ENCODE measurements around the gene SGO2.
"Not testable (repeated sequence)": the region's sequence is repeated elsewhere in the genome, so short reads cannot be mapped to it uniquely, and the experiment has no call there.

Gene SGO2

DNA sequence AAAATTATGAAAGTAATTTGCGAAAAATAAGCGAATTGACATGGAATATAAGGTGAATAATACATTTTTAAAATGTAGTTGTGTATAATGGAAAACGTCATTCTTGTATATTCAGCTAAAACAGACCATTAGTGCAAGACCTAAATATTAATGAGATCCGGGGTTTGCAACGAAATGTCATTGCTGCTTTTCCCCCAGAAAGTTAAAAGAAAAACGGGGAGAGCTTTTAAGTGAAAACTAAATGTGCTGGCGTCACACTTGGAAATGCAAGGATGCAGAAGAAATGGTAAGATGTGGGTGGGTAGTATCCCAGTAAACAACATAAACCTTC lies 491 bp upstream of the SGO2 start:
- no peak for DNase-seq

DNA sequence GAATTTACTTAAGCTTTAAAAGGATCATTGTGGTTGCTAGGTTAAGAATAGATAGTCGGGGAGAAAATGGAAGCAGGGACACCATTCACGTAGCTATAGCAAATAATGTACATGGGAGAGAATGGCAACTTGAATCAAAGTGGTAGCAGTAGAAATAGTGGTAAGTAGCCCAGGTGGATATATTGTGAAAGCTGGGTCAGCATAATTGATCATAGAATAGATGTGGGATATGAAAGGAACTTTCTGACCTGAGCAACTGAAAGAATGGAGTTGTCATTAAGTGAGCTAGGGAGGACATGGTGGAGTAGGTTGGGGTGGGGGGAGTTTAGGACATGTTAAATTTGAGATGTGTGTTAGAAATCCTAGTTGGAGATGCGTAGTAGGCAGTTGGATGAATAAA lies 2.2 kb downstream of the SGO2 start:
- no peak for DNase-seq

DNA sequence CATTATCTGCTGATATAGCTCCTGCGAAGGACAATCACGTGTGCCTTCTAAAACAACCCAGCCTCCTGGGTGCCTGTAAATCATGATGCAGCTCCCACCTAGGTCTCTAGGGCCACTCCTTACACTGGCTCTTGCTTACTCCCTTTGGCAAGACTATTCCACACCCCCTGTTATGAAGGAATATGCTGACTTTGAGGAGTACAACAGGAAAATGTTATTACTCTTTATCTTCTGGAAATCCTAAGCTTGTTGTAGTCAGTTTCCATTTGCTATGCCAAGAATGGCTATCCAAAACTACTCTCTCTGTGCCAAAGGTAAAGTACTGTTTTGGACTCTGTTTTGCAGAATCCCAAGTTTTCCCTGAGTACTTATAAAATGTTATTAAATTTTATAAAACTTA lies 7.7 kb downstream of the SGO2 start:
- DNase-seq = no peak

DNA sequence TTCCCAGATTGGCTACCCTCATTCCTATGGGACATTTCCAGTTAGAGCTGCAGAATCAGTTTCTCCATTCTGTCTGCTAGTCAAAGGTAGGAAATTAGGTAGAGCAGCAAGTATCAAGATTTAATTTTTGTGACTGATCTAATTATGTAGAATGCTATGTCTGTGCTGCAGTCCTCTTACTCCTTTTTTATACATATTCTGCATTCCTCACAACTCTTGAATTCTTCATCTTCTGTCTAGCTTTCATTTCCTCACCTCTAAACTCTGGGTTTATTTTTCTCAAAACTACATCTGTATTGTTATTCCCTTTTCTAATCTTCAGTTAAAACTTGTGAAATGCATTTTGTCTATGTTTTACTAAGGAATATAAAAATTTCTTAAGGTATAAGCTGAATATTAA lies 8.6 kb downstream of the SGO2 start:
- no peak for DNase-seq

DNA sequence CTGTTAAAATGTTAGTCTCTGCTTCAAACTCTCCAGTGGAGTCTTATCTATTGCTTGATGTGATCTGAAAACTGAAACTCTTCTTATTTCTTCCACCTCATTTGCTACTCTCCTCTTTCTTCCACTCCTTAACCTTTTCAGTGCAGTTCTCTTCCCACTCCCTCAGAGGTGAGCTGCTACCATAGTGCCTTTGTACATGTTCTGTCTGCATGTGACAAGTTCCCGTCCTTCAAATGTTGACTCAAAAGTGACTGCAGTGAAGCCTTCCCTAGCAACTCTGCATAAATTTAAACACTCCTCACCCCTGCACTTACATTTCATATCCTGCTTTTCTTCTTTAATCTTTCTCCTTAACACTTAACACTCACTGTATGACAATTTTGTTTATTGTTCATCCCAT lies 12.1 kb downstream of the SGO2 start:
- no peak for DNase-seq

DNA sequence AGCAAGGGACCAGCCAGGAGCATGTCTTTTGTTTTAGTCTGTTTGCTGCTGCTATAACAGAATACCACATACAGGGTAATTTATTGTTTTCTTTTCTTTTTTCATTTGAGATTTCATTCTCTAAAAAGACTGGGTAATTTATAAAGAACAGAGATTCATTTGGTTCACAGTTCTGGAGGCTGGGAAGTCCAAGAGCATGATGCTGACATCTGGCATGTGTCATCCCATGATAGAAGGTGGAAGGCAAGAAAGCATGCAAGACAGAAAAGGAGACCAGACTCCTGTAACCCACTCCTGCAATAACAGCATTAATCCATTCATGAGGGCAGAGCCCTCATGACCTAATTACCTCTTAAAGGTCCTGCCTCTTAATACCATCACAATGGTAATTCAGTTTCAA lies 14.8 kb downstream of the SGO2 start:
- no peak for DNase-seq

DNA sequence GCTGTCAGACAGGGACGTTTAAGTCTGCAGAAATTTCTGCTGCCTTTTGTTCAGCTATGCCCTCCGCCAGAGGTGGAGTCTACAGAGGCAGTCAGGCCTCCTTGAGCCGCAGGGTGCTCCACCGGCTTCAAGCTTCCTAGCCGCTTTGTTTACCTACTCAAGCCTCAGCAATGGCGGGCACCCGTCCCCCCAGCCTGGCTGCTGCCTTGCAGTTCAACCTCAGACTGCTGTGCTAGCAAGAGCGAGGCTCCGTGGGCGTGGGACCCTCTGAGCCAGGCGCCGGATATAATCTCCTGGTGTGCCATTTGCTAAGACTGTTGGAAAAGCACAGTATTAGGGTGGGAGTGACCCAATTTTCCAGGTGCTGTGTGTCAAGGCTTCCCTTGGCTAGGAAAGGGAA lies 40.6 kb downstream of the SGO2 start:
- not testable (repeated sequence) for DNase-seq

DNA sequence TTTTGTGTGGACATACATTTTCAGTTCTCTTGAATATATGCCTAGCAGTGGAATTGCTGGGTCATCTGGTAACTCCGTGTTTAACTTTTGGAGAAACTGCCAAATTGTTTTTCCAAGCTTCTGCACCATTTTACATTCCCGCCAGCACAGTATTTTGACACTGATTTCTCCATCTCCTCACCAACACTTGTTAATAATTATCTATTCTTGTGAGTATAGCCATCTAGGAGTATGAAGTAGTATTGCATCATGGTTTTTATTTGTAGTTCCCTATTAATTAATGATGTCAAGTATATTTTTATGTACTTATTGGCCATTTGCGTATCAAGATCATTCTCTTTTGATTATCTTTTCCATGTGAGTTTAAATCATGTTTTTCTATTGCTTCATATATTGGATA lies 41.9 kb downstream of the SGO2 start:
- no peak for DNase-seq

DNA sequence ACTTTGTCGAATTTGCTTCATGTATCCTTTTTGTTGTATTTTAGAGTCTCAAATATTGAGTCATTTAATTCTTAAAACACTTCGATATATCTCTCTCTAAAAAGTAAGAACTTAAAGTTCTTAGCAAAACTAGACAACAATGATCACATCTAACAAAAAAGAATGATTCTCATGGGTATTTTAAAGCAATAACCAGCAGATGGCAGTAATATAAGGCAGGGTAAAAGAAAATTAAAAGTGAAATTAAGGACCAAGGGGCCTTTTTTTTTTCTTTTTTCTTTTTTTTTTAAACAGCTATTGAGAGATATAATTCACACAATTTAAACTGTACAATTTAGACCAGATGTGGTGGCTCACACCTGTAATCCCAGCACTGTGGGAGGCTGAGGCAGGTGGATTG lies 50.0 kb downstream of the SGO2 start:
- no peak for DNase-seq

DNA sequence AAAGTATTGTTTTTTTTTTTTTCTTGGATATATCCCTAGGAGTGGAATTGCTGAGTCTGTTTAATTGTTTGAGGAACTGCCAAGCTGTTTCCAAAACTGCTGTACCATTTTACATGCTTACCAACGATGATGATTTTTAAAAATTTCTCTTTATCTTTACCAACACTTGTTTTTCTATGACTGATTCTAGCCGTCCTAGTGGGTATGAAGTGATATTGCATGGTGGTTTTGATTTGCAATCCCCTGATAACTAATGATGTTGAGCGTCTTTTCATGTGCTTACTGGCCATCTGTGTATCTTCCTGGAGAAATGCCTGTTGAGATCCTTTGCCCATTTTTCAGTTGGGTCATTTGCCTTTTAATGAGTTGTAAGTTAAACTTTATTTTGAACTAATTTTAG lies 51.0 kb downstream of the SGO2 start:
- no peak for DNase-seq

DNA sequence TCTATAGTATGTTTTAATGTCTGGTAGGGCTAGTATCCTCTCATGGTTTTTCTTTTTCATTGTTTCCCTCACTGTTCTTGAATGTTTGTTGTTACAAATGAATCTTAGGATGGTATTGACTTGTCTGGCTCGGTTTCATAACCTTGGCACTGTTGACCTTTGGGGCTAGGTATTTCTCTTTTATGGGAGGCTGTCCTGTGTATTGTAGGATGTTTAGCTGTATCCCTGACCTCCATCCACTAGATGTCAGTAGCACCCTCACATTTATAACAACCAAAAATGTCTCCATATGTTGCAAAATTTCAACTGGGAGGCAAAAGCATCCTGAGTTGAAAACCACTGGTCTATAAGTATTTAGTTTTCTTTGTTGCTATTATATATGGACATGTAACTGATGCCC lies 52.8 kb downstream of the SGO2 start:
- no peak for DNase-seq

DNA sequence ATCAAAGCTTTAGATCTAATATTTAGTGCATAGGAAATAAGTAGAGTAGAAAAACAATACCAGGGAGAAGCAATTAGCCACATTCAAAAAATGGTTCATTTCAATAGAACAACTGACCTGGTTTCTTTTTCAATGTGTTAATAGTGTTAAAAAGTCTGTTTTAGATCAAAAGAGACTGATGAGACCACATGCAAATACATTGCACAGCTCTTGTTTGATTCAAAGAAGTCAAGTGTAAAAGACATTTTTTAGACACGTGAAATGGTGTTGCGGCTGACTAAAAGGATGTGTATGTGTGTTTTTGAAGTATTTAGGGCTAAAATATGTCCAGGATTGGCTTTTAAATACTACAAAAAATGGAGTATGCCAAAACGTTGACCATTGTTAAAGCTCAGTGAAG lies 58.6 kb downstream of the SGO2 start:
- DNase-seq = no peak

DNA sequence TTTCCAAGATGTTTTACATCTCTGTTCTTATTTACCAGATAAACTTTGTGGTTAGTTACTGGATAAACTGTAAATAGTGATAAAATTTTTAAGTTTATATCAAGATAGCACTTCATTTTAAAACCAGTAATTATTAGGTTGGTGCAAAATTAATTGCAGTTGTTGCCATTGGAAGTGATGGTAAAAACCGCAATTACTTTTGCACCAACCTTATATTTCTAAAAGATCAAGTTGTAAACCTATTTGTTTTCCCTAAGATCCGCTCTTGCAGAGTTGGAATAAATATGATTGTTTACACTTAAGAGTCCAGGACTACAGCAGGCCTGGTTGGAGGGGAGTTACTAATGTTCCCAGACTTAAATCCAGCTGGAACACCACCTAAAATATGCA lies 59.3 kb downstream of the SGO2 start:
- no peak for DNase-seq

DNA sequence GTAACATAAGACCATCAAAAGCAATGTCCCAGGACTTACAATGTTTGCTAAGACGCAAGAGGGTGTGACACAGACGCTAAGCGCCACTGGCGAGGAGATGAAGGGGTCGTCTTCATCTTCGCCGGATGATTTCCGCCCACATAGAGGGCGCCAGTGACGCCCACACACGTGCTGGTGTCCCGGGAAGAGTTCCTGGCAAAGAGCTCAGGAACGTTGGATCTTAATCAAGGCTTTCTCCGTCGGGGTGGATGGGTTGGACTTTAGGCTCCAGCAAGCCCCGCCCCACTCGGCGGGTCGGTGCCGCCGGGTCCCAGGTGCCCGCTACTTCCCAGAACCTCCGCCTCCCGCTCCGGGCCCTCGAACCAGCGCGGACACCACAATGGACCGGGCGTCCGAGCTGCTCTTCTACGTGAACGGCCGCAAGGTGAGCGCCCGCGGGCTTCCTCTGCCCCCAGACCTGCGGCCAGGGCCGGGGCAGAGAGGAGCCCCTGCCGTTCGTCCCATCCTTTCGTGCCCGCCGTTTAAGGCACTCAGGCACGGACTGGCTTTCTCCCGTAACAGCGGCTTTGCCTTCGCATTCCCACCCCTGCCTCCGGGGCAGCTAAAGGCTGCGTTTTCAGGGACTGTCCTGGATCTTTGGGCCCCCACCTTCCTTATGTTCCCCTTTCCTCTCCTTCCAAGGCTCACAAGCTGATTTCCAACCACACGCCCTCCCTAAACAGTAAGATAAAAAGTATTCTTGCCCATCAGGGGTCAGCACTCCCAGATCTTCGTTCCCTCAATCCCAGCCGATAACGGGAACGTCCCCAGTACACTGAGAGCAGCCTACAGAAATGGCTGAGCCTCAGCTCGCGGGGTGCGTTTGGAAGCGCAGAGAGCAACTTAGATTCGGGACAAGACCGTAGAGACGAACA lies 60.0 kb downstream of the SGO2 start, which contains the start of gene AOX1:
TSS of gene AOX1 (plus strand) at position 285 of the 914 bp plus-strand sequence. CDS start at position 380, 95 bp downstream.
- DNase-seq = no peak

DNA sequence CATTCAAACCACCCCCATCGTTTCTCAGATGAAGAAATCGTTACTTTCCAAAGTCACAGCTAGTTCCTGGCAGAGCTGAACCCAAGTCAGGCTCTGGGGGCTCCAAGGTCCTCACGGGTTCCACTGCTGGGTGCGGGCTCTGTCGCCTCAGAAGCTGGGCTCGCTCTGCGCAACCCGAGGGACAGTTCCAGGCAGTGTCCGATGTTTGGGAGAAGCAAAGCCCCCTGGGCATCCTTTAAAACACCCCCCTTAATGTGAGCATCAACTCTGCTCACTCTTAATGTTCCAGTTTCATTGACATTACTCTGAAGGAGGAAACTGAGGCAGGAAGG lies 60.6 kb downstream of the SGO2 start:
- DNase-seq = no peak

DNA sequence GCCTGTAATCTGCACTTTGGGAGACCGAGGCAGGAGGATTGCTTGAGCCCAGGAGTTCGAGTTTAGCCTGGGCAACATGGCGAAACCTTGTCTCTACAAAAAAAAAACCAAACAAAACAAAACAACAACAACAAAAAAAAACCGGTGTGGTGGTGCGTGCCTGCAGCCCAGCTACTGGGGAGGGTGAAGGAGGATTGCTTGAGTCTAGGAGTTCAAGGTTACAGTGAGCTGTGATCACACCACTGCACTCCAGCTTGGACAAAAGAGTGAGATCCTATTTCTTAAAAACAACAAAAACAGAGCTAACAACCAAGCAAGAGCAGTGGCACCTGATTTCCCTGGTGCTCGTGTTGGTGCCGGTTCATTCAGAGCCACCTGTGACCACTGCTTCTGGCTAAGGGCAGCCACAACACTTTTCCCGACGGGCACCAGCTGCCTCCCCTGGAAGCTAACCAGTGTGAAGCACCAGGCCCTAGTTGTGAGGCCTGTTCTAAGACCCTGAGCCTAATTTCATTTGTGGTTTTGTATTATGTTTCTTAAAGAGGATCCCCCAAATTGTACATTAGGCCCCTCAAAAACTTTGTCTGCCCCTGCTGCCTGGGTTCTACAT lies 61.1 kb downstream of the SGO2 start:
- DNase-seq = no peak

DNA sequence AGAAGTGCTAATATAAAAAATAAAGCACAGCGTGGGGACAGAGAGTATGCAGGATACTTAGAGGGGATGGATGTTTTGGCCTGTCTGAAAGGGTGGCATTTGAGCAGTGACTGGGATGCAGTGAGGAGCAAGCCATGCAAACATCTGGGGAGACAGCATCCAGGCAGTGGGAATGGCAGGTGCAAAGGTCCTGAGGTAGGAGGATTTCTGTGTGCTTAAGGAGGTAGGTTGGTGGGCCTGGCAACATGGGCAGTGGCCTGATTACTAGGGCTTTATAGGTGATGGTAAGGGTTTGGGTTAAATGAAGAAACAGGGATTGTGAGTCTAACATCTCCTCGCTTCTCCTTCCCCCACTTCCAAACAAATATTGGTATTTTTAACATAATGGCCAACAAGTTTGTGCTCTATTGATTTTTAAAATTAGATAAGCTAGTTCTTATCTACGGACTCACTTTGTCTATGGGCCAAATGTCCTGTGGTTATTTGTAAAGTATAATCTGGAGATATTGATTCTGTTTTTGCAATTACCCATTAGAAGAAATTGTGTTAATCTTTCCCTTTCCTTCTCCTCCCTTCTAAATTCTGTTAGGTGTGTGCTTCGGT lies 62.2 kb downstream of the SGO2 start:
- no peak for DNase-seq

DNA sequence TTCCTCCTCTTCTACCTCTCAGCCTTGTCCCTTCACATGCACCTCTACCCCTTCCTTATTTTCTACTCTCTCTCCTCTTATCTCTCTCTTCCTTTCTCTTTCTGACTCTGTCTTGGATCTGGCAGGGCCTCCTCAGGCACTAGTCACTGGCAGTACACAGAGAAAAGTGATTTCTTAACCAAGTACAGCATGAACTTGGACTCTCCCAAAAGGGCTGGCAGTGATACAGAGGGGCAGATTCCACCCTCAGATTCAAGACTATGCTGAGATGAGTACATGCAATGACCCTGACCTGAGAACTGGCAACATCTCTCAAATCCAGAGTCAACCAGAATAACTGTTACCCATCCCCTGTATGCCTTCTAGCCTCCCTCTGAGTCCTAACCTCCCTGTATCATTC lies 64.1 kb downstream of the SGO2 start:
- DNase-seq = no peak

DNA sequence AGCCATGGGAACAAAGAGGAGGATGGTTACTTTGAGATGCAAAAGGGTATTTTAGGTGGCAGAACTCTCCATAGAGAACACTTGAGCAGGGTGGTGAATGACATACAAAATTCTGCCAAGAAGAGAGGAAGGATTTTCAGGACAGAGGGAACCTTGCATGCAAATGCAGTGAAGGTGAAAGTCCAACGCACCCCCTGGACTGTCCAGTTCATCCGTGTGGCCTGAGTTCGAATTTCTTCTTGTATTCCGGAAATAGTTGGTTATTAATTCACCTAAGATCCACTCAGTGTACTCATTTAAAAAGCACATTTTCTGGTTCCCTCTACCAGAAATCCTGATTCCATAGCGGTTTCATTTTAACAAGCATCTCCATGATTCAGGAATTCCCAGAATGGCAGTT lies 65.3 kb downstream of the SGO2 start:
- DNase-seq = no peak

DNA sequence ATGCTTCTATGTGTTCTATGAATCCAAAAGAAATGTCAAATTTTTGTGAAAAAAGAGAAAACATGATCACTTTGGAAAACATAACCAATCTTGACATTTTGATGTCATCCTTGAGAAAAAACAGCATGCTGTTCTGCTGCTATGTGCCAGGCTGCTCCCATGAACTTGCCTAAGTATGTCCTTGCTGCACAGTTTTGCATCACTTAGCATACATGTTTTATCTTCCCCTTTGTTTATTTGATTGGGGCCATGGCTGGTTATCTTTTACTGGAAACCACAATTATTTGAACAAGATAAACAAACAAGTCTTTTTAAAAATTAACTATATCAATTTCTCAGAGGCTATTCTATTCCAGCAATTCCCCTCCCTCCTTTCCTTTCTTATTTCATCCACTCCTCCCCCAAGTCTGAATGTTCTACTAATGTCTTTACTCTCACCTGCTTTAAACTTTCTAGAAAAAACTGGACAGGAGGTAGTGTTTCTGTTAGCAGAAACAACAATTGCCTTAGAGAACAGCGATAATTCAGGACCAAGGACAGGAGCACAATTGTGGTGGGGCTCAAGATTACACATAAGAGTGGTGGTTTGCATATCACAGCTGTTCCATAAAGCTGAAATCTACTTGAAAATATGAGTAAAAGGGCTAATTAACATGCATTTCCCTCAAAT lies 66.5 kb downstream of the SGO2 start:
- DNase-seq = no peak

DNA sequence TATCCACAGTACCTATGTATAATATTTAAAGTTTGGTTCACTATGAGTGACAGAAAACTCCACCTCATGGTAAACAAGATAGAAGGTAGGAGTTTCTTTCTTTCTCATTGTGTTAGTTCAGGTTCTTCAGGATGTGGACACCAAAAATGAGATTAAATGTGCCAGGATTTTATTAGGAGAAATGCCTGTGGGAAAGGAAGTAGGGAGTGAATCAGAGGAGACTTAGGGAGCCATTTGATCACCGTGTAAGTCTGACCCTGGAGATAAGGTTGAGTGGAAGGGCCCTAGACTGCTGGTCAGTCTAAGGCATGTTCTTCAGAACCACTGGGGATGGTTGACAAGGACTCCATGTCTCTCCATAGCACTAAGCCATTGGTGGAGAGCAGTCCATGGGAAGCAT lies 67.9 kb downstream of the SGO2 start:
- DNase-seq = no peak

DNA sequence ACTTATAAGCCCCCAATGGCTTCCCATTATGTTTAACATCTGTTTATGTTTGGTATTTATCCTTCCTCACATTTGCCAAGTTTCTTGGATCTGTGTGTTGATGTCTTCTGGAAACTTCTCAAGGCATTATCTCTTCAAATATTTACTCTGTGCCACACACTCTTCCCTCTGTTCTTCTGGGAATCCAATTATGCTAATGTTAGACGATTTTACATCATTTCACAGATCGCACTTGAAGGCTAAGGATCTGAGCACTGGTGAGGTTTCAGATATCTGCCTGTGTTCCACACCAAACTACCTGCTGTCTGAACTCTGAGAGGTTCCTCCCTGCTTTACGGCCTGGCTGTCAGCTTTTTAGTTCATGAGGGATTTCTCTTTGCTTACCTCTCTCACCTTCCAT lies 69.9 kb downstream of the SGO2 start:
- DNase-seq = no peak

DNA sequence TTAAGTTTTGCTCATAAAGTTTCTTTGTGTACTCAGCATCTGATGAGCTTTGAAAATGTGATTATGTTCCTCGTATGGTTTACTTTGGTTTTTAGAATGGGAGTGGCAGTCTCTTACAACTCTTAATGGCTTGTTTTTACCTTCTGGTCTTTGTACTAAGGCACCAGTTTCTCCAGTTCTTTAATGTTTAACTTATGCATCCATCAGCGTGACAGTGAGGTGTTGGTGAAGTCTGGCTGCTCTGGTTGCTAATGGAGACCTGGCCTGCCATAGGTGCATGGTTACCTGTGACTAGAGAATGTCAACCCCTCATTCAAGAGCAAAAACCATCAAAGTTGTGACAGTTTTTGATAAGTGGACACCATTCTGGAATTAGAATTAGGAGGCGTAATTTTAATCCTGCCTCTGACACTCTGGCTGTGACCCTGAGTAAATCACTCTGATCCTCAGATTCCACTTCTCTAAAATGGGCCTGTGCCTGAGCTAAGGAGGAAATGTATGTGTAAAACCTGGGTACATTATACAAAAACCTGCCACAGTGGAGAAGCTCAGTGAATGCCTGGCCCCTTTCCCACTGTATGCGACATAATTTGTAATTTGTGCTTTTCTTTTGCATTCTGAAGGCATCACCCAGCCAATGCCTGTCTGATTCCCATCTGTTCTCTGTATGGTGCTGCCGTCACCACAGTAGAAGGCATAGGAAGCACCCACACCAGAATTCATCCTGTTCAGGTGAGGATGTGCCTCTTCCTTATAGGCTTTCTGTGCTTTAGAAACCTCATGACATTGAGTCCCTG lies 71.0 kb downstream of the SGO2 start:
- no peak for DNase-seq
